Activated T-cell treated with anti-CD3 and anti-CD28 coated beads, Interleukin-2, amount 50 U/mL, for 4 hours (primary cell): ENCODE data around the gene PSEN1. TPM values are rescaled to one million over a fixed set of nuclear protein-coding genes. Genes with fewer than 3 reads are reported as not detected.

Experiments
- ATAC-seq, 2 donors: fragments of 200-7000 bp; cut with Tn5 transposase; one replicate each; pipeline ENCODE4 v1.10.0; 2021
- DNase-seq: peaks from one replicate; pipeline ENCODE4 v3.0.0-alpha.2; 2020
- H3K27me3 Mint-ChIP-seq: one replicate; pipeline ENCODE4 v1.8.0; 2021; ENCODE audit warnings: low read depth, mixed read lengths
- H3K36me3 Mint-ChIP-seq: one replicate; pipeline ENCODE4 v1.8.0; 2022; ENCODE audit warnings: mixed read lengths; ENCODE audit not compliant: insufficient read depth
- H3K4me1 Mint-ChIP-seq: one replicate; pipeline ENCODE4 v1.8.0; 2021; ENCODE audit warnings: low read depth, mixed read lengths
- H3K4me3 Mint-ChIP-seq: one replicate; pipeline ENCODE4 v1.8.0; 2021; ENCODE audit warnings: mild to moderate bottlenecking, moderate library complexity, mixed read lengths
- H3K9me3 Mint-ChIP-seq: one replicate; pipeline ENCODE4 v1.8.0; 2021; ENCODE audit warnings: mixed read lengths
- total RNA-seq, 3 donors: library from RNA; stranded (reverse); gene quantifications; one replicate each; pipeline ENCODE4 v1.2.1, GENCODE V29; 2021

Gene PSEN1
- total RNA-seq, 3 donors from 2014 or later = 21.5 to 29.2 (median 25.0) TPM

GRCh38 chr14:73264885-73265720, 128.8 kb downstream of the PSEN1 start:
- DNase-seq = no peak
- Mint-ChIP-seq H3K36me3 (no peaks in the 10 kb centered on the region), H3K9me3 (no peaks in the 10 kb centered on the region), H3K4me1 (peaks cover 6% of the 10 kb centered on the region), H3K27me3 (peaks cover 12% of the 10 kb centered on the region), H3K4me3 (no peak overlapping the region)
- no peak for ATAC-seq

- no peak overlapping the region for H3K4me3 Mint-ChIP-seq
- ATAC-seq (no peak), DNase-seq (no peak)
- H3K9me3 Mint-ChIP-seq = no peaks in the 10 kb centered on the region
- H3K4me1 Mint-ChIP-seq = peaks cover 10% of the 10 kb centered on the region
- no peaks in the 10 kb centered on the region for H3K36me3 Mint-ChIP-seq
- H3K27me3 Mint-ChIP-seq = peaks cover 11% of the 10 kb centered on the region
These were observed 129.4 kb downstream of the PSEN1 start for GRCh38 chr14:73265721-73266046.

GRCh38 chr14:73266317-73266716, 130.0 kb downstream of the PSEN1 start:
- ATAC-seq = no peak
- Mint-ChIP-seq H3K27me3 (peaks cover 11% of the 10 kb centered on the region), H3K9me3 (no peaks in the 10 kb centered on the region), H3K4me1 (peaks cover 13% of the 10 kb centered on the region), H3K36me3 (no peaks in the 10 kb centered on the region), H3K4me3 (no peak overlapping the region)
- no peak for DNase-seq

- Mint-ChIP-seq H3K4me3 (no peak overlapping the region), H3K27me3 (peaks cover 11% of the 10 kb centered on the region), H3K4me1 (peaks cover 13% of the 10 kb centered on the region)
These were observed 131.2 kb downstream of the PSEN1 start for GRCh38 chr14:73267474-73267873.

GRCh38 chr14:73269729-73270531, 133.6 kb downstream of the PSEN1 start:
- H3K36me3 Mint-ChIP-seq = peaks cover 9% of the 10 kb centered on the region
- no peak for DNase-seq
- peaks cover 13% of the 10 kb centered on the region for H3K4me1 Mint-ChIP-seq
- no peaks in the 10 kb centered on the region for H3K9me3 Mint-ChIP-seq
- peaks cover 2% of the 10 kb centered on the region for H3K27me3 Mint-ChIP-seq
- peak; percentile 38 to 53 for ATAC-seq
- peak overlapping the region; percentile 57 for H3K4me3 Mint-ChIP-seq

More at GRCh38 chr14:73267474-73267873, 131.2 kb downstream of the PSEN1 start:
- ATAC-seq (no peak), DNase-seq (no peak)
- Mint-ChIP-seq H3K36me3 (no peaks in the 10 kb centered on the region), H3K9me3 (no peaks in the 10 kb centered on the region)

- peaks cover 20% of the 10 kb centered on the region for H3K36me3 Mint-ChIP-seq
- peaks cover 13% of the 10 kb centered on the region for H3K4me1 Mint-ChIP-seq
- peaks cover 2% of the 10 kb centered on the region for H3K27me3 Mint-ChIP-seq
- DNase-seq (no peak), ATAC-seq (no peak)
- H3K9me3 Mint-ChIP-seq = no peaks in the 10 kb centered on the region
- H3K4me3 Mint-ChIP-seq = no peak overlapping the region
These were observed 136.1 kb downstream of the PSEN1 start for GRCh38 chr14:73272393-73272792.

Other genes with a start within 250 kb of the PSEN1 start
- under 1 TPM; 0.48 to 0.95 (median 0.71) TPM for gene DPF3, start 242.4 kb upstream of the PSEN1 start, total RNA-seq
- gene DCAF4, start 210.0 kb upstream of the PSEN1 start, total RNA-seq = 10 to 100 TPM; 29.7 to 39.2 (median 34.0) TPM
- 1 to 10 TPM; 6.4 to 8.4 (median 7.0) TPM for gene ZFYVE1, start 109.4 kb upstream of the PSEN1 start, total RNA-seq
- 100 to 1,000 TPM; 117 to 123 (median 121) TPM for gene RBM25, start 78.0 kb upstream of the PSEN1 start, total RNA-seq
- gene PAPLN, start 101.0 kb downstream of the PSEN1 start, total RNA-seq = under 1 TPM; 0.08 to 0.19 (median 0.18) TPM